Measurements from ENCODE around the gene TEPSIN. TPM values are rescaled to one million over a fixed set of nuclear protein-coding genes. Genes with fewer than 3 reads are reported as not detected.

The TEPSIN gene
- total and polyA plus RNA-seq, 2 of the 13 experiments (the other 11 are each of a cell fraction or from before 2014, with no cell fraction given) = 16.1 to 18.8 TPM

- no peak for TF ChIP-seq ZNF280D (CRISPR knock-in tag; IDR thresholded peaks at IDR 0.05)
- TF ChIP-seq, protein P1, sequence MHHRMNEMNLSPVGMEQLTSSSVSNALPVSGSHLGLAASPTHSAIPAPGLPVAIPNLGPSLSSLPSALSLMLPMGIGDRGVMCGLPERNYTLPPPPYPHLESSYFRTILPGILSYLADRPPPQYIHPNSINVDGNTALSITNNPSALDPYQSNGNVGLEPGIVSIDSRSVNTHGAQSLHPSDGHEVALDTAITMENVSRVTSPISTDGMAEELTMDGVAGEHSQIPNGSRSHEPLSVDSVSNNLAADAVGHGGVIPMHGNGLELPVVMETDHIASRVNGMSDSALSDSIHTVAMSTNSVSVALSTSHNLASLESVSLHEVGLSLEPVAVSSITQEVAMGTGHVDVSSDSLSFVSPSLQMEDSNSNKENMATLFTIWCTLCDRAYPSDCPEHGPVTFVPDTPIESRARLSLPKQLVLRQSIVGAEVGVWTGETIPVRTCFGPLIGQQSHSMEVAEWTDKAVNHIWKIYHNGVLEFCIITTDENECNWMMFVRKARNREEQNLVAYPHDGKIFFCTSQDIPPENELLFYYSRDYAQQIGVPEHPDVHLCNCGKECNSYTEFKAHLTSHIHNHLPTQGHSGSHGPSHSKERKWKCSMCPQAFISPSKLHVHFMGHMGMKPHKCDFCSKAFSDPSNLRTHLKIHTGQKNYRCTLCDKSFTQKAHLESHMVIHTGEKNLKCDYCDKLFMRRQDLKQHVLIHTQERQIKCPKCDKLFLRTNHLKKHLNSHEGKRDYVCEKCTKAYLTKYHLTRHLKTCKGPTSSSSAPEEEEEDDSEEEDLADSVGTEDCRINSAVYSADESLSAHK (CRISPR knock-in tag; IDR thresholded peaks at IDR 0.05; ENCODE audit: borderline replicate concordance) = no peak
- no peak for TF ChIP-seq JDP2 (CRISPR knock-in tag; IDR thresholded peaks at IDR 0.05; ENCODE audit: borderline replicate concordance)
- 0 out of 2 replicates have a peak, but pooled peaks have one; percentile 54 for TF ChIP-seq ERF (CRISPR knock-in tag; IDR thresholded peaks at IDR 0.05)
- TF ChIP-seq SMYD3 (CRISPR knock-in tag; IDR thresholded peaks at IDR 0.05) = 0 out of 2 replicates have a peak, but pooled peaks have one; percentile 17
- TF ChIP-seq TFDP1 (CRISPR knock-in tag; IDR thresholded peaks at IDR 0.05; ENCODE audit: borderline replicate concordance) = 0 out of 2 replicates have a peak, but pooled peaks have one; percentile 3
- TF ChIP-seq ASH2L (IDR thresholded peaks at IDR 0.05; ENCODE audit: insufficient read length, low read depth, low read length) = no peak
- no peak for TF ChIP-seq ZKSCAN1 (IDR thresholded peaks at IDR 0.05; ENCODE audit: low read length)
- TF ChIP-seq MTA1 (CRISPR knock-in tag; IDR thresholded peaks at IDR 0.05; ENCODE audit: borderline replicate concordance) = peak; percentile 56; the same call in 1 of the 2 replicates
- peak; percentile 90 for TF ChIP-seq ZNF687 (CRISPR knock-in tag; IDR thresholded peaks at IDR 0.05)
- TF ChIP-seq, protein P2, sequence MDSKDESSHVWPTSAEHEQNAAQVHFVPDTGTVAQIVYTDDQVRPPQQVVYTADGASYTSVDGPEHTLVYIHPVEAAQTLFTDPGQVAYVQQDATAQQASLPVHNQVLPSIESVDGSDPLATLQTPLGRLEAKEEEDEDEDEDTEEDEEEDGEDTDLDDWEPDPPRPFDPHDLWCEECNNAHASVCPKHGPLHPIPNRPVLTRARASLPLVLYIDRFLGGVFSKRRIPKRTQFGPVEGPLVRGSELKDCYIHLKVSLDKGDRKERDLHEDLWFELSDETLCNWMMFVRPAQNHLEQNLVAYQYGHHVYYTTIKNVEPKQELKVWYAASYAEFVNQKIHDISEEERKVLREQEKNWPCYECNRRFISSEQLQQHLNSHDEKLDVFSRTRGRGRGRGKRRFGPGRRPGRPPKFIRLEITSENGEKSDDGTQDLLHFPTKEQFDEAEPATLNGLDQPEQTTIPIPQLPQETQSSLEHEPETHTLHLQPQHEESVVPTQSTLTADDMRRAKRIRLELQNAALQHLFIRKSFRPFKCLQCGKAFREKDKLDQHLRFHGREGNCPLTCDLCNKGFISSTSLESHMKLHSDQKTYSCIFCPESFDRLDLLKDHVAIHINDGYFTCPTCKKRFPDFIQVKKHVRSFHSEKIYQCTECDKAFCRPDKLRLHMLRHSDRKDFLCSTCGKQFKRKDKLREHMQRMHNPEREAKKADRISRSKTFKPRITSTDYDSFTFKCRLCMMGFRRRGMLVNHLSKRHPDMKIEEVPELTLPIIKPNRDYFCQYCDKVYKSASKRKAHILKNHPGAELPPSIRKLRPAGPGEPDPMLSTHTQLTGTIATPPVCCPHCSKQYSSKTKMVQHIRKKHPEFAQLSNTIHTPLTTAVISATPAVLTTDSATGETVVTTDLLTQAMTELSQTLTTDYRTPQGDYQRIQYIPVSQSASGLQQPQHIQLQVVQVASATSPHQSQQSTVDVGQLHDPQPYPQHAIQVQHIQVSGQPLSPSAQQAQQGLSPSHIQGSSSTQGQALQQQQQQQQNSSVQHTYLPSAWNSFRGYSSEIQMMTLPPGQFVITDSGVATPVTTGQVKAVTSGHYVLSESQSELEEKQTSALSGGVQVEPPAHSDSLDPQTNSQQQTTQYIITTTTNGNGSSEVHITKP (CRISPR knock-in tag; IDR thresholded peaks at IDR 0.05; ENCODE audit: low read depth) = no peak
- no peak for TF ChIP-seq ZNF567 (CRISPR knock-in tag; IDR thresholded peaks at IDR 0.05; ENCODE audit: borderline replicate concordance)
- no peak; the same call in 1 of the 2 replicates for TF ChIP-seq MEIS2 (CRISPR knock-in tag; IDR thresholded peaks at IDR 0.05)
Observed at GRCh38 chr17:81245024-81245664, 6.3 kb upstream of the TEPSIN start (continued).
